A549 (cell line): Measurements from ENCODE around the gene TRAPPC14. TPM values are rescaled to one million over a fixed set of nuclear protein-coding genes. Genes with fewer than 3 reads are reported as not detected.

Experiments used
- ATAC-seq, 2 experiments: fragments of 200-7000 bp in 1 of 2; fragments of >200 bp in 1 of 2; cut with Nextera tagmentation in 1 of 2; cut with Tn5 transposase in 1 of 2; 3 replicates each; pipeline versions ENCODE4 v1.8.0 to v1.9.1; 2018 to 2020; ENCODE audit warnings: mild to moderate bottlenecking in 1 of 2, moderate library complexity in 1 of 2
- CTCF ChIA-PET: fragments of 300-600 bp; sonication (Branson Sonifier 250); formaldehyde crosslinking; extraction: SDS; loops from one replicate; lab custom pipeline; 2021; ENCODE audit warnings: antibody characterized with exemption, inconsistent platforms; lab: Yijun Ruan, JAX
- POLR2A ChIA-PET: fragments of 350-600 bp; formaldehyde crosslinking; extraction: SDS; loops from one replicate; lab custom pipeline; 2021; ENCODE audit warnings: antibody characterized with exemption, inconsistent platforms; lab: Yijun Ruan, JAX
- DNase-seq, 2 experiments: peaks; one replicate each; pipeline versions ENCODE4 v3.0.0 to v3.0.0-alpha.2; 2011 to 2016; ENCODE audit warnings: low read depth in 1 of 2, low spot score in 1 of 2
- FAIRE-seq: peaks from 2 replicates; lab custom pipeline; 2011; peaks lifted over from hg19 to GRCh38; lab: Jason Lieb, UNC
- H3K27ac ChIP-seq, 2 experiments: fragments of >200 bp; sonication (Bioruptor Twin); formaldehyde crosslinking; 3 replicates each; pipeline ENCODE4 v1.5.1; 2016 to 2017
- H3K4me1 ChIP-seq: fragments of >200 bp; sonication (Bioruptor Twin); formaldehyde crosslinking; 3 replicates; pipeline ENCODE4 v1.6.1; 2016
- H3K4me2 ChIP-seq: fragments of >200 bp; sonication (Bioruptor Twin); formaldehyde crosslinking; 3 replicates; pipeline ENCODE4 v1.6.1; 2016
- H3K4me3 ChIP-seq: fragments of >200 bp; sonication (Bioruptor Twin); formaldehyde crosslinking; 3 replicates; pipeline ENCODE4 v1.5.1; 2016
- H3K9me3 ChIP-seq: fragments of >200 bp; sonication (Bioruptor Twin); formaldehyde crosslinking; 3 replicates; pipeline ENCODE4 v1.6.1; 2016
- BCL3 ChIP-seq: fragments of >200 bp; sonication (Bioruptor Twin); formaldehyde crosslinking; IDR thresholded peaks from 3 replicates; pipeline ENCODE4 v1.6.1; 2016
- CHD2 ChIP-seq: fragments of 150-350 bp; IDR thresholded peaks from 2 replicates; pipeline ENCODE4 v1.6.1; 2014; ENCODE audit warnings: low read length; ENCODE audit not compliant: partially characterized antibody
- CHD4 ChIP-seq: fragments of 200-600 bp; sonication (generic); IDR thresholded peaks from 2 replicates; pipeline ENCODE4 v1.6.1; 2016; ENCODE audit warnings: antibody characterized with exemption, mild to moderate bottlenecking, borderline replicate concordance
- EHF ChIP-seq: fragments of 250-450 bp; sonication (Bioruptor Pico); IDR thresholded peaks from 2 replicates; pipeline ENCODE4 v1.5.0; 2020; ENCODE audit warnings: mild to moderate bottlenecking
- ELK1 ChIP-seq: fragments of 150-350 bp; IDR thresholded peaks from 2 replicates; pipeline ENCODE4 v1.6.1; 2014; ENCODE audit warnings: low read depth, mild to moderate bottlenecking, low read length
- FOSB ChIP-seq: fragments of 250-450 bp; sonication (Bioruptor Pico); IDR thresholded peaks from 2 replicates; pipeline ENCODE4 v1.5.0; 2020; ENCODE audit warnings: mild to moderate bottlenecking, moderate library complexity
- HDAC2 ChIP-seq: fragments of 200-600 bp; sonication (generic); IDR thresholded peaks from 2 replicates; pipeline ENCODE4 v1.6.1; 2016
- HOXA7 ChIP-seq: fragments of 250-450 bp; sonication (Bioruptor Pico); IDR thresholded peaks from 2 replicates; pipeline ENCODE4 v1.5.0; 2020; ENCODE audit warnings: mild to moderate bottlenecking, moderate library complexity
- JUNB ChIP-seq: fragments of >200 bp; sonication (Bioruptor Twin); formaldehyde crosslinking; IDR thresholded peaks from 2 replicates; pipeline ENCODE4 v1.6.1; 2016
- KDM5A ChIP-seq: fragments of 200-600 bp; sonication (generic); IDR thresholded peaks from 2 replicates; pipeline ENCODE4 v1.6.1; 2016; ENCODE audit warnings: antibody characterized with exemption, mild to moderate bottlenecking
- NFE2L2 ChIP-seq: fragments of 150-350 bp; conservative IDR thresholded peaks from 2 replicates; pipeline ENCODE4 v1.6.1; 2014; ENCODE audit warnings: low read length
- RARB ChIP-seq: fragments of 250-450 bp; sonication (Bioruptor Pico); IDR thresholded peaks from 2 replicates; pipeline ENCODE4 v1.8.0; 2021; ENCODE audit warnings: mild to moderate bottlenecking, moderate library complexity
- REST ChIP-seq: fragments of 200-600 bp; sonication (generic); IDR thresholded peaks from 2 replicates; pipeline ENCODE4 v1.6.1; 2016; ENCODE audit warnings: antibody characterized with exemption, mild to moderate bottlenecking, moderate library complexity
- RFX5 ChIP-seq: fragments of 450-650 bp; IDR thresholded peaks from 2 replicates; pipeline ENCODE4 v1.7.1; 2014; ENCODE audit warnings: antibody characterized with exemption, mild to moderate bottlenecking, moderate library complexity
- RNF2 ChIP-seq: fragments of 200-600 bp; sonication (generic); IDR thresholded peaks from 2 replicates; pipeline ENCODE4 v1.6.1; 2016; ENCODE audit warnings: low read depth, mild to moderate bottlenecking, antibody characterized with exemption, moderate library complexity, borderline replicate concordance
- SREBF2 ChIP-seq: fragments of 450-650 bp; IDR thresholded peaks from 2 replicates; pipeline ENCODE4 v1.6.1; 2014; ENCODE audit warnings: mild to moderate bottlenecking, moderate library complexity
- ZNF302 ChIP-seq: fragments of 250-450 bp; sonication (Bioruptor Pico); IDR thresholded peaks from 2 replicates; pipeline ENCODE4 v1.9.0; 2021; ENCODE audit warnings: inconsistent platforms, mild to moderate bottlenecking, moderate library complexity
- WGBS: methylation state at CpG from one replicate; pipeline ENCODE4 v1.1.6; 2017; ENCODE audit errors: missing lambda C conversion rate; 5-methylcytosine and 5-hydroxymethylcytosine counted together
- polyA plus RNA-seq, 4 experiments: library from polyadenylated mRNA; depleted of rRNA in 3 of 4; stranded (reverse); fragments of >200 nt; fragmentation: RNase III in 1 of 4; extraction: RNeasy Plus Mini Kit Qiagen cat#74134 plus additional on column Dnase treatment in 1 of 4; gene quantifications; 2 replicates in 3 of 4; 3 replicates in 1 of 4; pipeline ENCODE4 v1.2.3, GENCODE V29; 2011 to 2017

The TRAPPC14 gene
- polyA plus RNA-seq, 2 of the 4 experiments (the other 2 are of a cell fraction) = 3.4 to 14.1 TPM

GRCh38 chr7:100122067-100122466, 36.5 kb downstream of the TRAPPC14 start (continued):
- no peak for TF ChIP-seq CHD2

- POLR2A ChIA-PET = interaction anchor here (1.2 to 1.8 kb wide), 2 partner anchors 19 to 309 kb away, joined by 4 to 10 read pairs; partner anchors contain the start of genes AP4M1, MCM7 and MEPCE
These were observed 37.8 kb downstream of the TRAPPC14 start for GRCh38 chr7:100120733-100121036.

More at GRCh38 chr7:100120733-100121036, 37.8 kb downstream of the TRAPPC14 start:
- peaks cover 27% of the 10 kb centered on the region for H3K4me1 ChIP-seq
- no peak for TF ChIP-seq JUNB
- no peak for TF ChIP-seq SREBF2
- no peak for TF ChIP-seq CHD4
- TF ChIP-seq NFE2L2 = no peak
- TF ChIP-seq FOSB (CRISPR knock-in tag) = no peak
- TF ChIP-seq HOXA7 (CRISPR knock-in tag) = no peak
- TF ChIP-seq KDM5A = no peak
- TF ChIP-seq HDAC2 = no peak
- TF ChIP-seq CHD2 = no peak
- no peak for TF ChIP-seq ELK1
- TF ChIP-seq RNF2 = no peak
- TF ChIP-seq RFX5 = no peak
- no peak for TF ChIP-seq EHF (CRISPR knock-in tag)
- TF ChIP-seq BCL3 = no peak
- no peak for TF ChIP-seq RARB
- TF ChIP-seq REST = no peak
- TF ChIP-seq ZNF302 (CRISPR knock-in tag) = no peak
- H3K27ac ChIP-seq = peak overlapping the region; percentile 86 to 90; a peak in 3 of 6 replicates
- 0 out of 6 replicates have a peak, but pooled peaks of 1 of the 2 experiments have one; percentile 1 for ATAC-seq
- H3K9me3 ChIP-seq = no peaks in the 10 kb centered on the region
- H3K4me3 ChIP-seq = no peak overlapping the region; the same call in 2 of the 3 replicates
- no peak for FAIRE-seq
- CTCF ChIA-PET = interaction anchor here (5.6 kb wide), 1 partner anchor 11 kb away, joined by 46 read pairs; no protein-coding TSS in a partner anchor
- peak overlapping the region; percentile 92 for H3K4me2 ChIP-seq
- DNase-seq = no peak
- WGBS = 32% methylated on average over 1 of the region's 1 CpG
